HG02840 (cell line): ENCODE data around the gene C13orf46.

Experiments
- ATAC-seq: cut with Tn5 transposase; IDR thresholded peaks from one replicate; pipeline ENCODE4 v1.9.1; 2021; ENCODE audit warnings: mild to moderate bottlenecking, moderate library complexity, moderate number of reproducible peaks; ENCODE audit not compliant: unreplicated experiment, low FRiP score

The C13orf46 gene

DNA sequence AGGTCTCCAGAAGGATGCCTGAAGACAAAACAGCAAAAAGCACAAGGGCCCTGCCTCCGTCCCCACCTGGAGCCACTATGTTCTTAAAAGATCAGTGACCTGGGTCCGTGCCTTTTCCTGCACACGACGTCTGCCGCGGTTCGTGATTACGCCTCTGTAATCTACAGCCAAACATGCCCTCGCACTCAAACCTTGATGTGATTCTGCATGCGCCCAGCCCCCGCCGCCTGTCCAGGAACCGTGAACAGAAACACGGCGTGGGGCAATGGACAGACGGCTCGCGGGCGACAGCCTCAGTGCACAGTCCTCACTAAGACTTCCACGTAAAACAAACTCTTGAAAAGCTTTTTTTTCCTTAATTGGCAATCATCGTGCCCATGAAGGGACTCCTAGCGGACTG lies 15.5 kb downstream of the C13orf46 start:
- ATAC-seq: no peak

GRCh38 chr13:113956571-113956970 lies 17.3 kb downstream of the C13orf46 start:
- ATAC-seq: no peak

DNA sequence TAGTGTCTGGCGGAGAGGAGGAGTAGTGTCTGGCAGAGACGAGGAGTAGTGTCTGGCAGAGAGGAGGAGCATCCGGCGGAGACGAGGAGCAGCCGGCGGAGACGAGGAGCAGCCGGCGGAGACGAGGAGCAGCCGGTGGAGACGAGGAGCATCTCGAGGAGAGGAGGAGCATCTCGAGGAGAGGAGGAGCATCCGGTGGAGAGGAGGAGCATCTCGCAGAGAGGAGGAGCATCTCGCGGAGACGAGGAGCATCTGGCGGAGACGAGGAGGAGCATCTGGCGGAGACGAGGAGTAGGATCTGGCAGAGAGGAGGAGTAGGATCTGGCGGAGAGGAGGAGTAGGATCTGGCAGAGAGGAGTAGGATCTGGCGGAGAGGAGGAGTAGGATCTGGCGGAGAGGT lies 18.2 kb downstream of the C13orf46 start:
- ATAC-seq: no peak

GRCh38 chr13:113955235-113955634 lies 18.6 kb downstream of the C13orf46 start:
- no peak for ATAC-seq

- no peak for ATAC-seq
Observed at GRCh38 chr13:113954046-113954835, 19.6 kb downstream of the C13orf46 start.

- no peak for ATAC-seq
Observed at GRCh38 chr13:113953561-113953960, 20.3 kb downstream of the C13orf46 start.

DNA sequence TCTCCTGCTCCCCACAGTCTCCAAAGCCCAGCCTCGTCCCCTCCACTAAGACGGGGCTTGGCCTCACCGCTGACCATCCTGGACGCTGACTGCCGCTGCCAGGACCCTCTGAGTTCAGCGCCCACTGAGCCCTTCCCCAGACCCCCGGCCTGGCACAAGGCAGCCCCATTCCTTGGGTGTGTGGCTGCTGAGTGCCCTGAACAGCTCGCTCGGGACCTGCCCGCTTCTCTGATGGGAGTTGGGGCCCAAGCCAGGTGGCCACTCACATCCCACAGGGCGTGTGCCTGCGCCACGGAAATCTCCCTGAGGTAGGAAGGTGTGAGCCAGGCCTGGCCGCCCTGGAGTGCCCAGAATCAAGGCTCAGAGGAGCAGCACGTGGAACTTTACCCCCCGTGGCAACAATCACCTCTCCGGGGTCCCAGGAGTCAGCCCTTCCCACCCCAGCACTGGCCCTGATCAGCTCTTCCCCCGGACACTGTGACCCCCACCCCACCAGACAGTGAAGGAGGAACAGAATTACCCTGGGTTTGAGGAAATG lies 20.8 kb downstream of the C13orf46 start:
- no peak for ATAC-seq

- ATAC-seq: no peak
Observed at GRCh38 chr13:113952151-113952982, 21.5 kb downstream of the C13orf46 start.

DNA sequence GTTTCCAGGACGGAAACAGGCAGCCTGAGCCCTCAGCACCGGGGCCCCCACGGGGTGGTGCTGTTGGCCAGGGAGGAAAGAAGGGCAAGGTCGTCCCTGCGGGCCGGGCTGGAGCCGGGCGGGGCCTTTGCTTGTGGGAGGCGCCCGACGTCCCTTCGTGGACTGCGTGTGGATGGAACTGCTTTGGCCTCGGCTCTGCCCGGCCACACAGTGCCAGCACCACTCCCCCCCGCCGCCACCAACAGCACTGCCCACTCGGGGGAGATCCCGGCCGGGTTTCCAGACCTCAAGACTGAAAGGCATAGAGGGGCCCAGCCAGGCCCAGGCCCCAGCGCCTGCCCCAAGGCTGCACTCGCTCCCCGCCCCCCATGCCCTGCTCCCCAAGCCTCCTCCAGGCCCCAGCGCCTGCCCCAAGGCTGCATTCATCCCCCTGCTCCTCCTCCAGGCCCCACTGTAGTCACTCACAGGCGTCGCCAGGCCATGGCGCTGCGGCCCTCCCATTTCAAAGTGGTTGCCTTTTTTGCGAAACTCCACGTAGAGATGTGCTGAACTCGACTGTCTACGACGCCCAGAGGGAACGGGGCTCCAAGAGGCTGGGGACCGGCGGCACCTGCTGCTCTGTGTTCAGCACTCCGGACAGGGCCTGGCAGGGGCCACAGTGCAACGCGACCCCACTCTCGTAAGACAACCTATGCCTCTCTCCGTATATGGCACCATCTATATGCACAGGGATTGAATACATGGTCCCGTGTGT lies 22.5 kb downstream of the C13orf46 start:
- peak; percentile 66 for ATAC-seq

- ATAC-seq: peak; percentile 24
Observed at GRCh38 chr13:113950451-113951245, 23.2 kb downstream of the C13orf46 start.

GRCh38 chr13:113949546-113949945 lies 24.3 kb downstream of the C13orf46 start:
- no peak for ATAC-seq

GRCh38 chr13:113948034-113948742 lies 25.7 kb downstream of the C13orf46 start:
- ATAC-seq: no peak

GRCh38 chr13:113947311-113948033 lies 26.4 kb downstream of the C13orf46 start:
- ATAC-seq: no peak

GRCh38 chr13:113946409-113947181 lies 27.3 kb downstream of the C13orf46 start:
- no peak for ATAC-seq

DNA sequence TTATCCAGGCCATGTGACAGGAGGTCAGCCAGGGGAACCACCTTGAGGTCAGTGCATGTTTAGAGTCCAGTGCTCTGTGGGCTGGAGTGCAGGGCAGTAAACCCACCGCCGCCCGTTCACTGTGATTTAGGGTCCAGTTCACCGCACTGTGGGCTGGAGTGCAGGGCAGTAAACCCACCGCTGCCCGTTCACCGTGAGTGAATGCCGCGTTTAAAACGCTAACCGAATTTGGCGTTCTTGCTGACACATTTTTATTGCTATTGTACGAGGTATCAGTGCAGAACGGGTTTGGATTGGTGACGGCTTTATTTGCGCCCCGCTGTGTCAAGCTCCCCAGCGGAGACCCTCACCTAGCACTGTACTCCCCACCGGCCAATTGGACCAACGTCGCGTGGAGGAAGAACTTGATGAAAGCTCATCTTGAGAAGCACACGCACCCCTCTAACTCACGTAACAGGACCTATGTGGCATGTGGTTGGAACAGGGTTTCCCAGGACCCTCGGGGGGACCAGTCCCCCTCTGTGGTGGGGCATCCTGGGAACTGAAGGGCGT lies 27.9 kb downstream of the C13orf46 start:
- ATAC-seq: no peak

DNA sequence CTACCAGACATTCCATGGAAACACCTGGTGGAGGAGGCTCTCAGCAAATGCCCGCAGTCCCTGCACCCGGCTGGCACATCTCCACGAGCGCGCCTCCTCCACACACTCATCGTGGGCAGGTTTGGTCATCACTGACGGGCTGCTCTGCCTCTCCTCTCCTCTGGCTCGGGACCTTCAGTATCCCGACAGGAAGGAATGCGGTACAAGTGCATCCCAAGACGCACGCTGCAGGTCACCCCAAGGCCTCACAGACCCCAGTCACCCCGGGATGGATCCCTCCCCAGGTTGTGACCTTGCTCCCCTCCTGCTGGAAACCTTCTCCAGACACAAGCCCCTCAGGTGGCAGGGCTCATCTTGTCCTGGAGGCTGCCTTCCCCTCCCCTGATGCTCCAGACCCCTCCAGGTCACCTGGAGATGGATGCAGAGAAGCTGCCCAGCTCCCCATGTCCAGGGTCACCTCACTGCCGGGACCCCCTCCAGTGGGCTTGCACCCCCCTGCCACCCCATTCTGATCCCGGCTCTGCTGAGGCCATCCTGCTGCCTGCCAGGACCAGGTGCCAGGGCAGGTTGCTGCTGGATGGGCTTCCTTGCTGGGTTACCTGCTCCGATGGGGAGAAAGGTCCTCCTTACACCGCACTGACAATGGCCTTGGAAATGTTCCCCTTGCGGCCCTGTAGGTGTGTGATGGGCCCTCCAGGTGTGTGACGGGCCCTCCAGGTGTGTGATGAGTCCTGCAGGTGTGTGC lies 29.9 kb downstream of the C13orf46 start:
- ATAC-seq: no peak

- no peak for ATAC-seq
Observed at GRCh38 chr13:113942591-113943103, 31.2 kb downstream of the C13orf46 start.
